Measurements from ENCODE around the gene DHX30. TPM values are rescaled to one million over a fixed set of nuclear protein-coding genes. Genes with fewer than 3 reads are reported as not detected.

Gene DHX30
- total and polyA plus RNA-seq, 9 donors, result 19.5 to 66.8 (median 55.1) TPM

- Histone ChIP-seq H3K9me3 (no peaks in the 10 kb centered on the region), H3K27me3 (no peaks in the 10 kb centered on the region), H3K4me1 (ENCODE audit: insufficient read depth) (peaks cover 6% of the 10 kb centered on the region), H3K4me3 (peak overlapping the region; percentile 88), H3K27ac (peak overlapping the region; percentile 88 to 94), H3K36me3 (no peaks in the 10 kb centered on the region)
- TF ChIP-seq CTCF (IDR thresholded peaks at IDR 0.05), result no peak
- TF ChIP-seq POLR2A (IDR thresholded peaks at IDR 0.05), result no peak
- TF ChIP-seq EP300 (IDR thresholded peaks at IDR 0.05), result no peak
- WGBS, 3 donors, result 0% methylated on average over 20 of the region's 20 CpGs
- intact Hi-C loops (cut with DNase I), result no loop called here
- no peak for DNase-seq
Measured at GRCh38 chr3:47803480-47804025, 615 bp downstream of the DHX30 start.

GRCh38 chr3:47804577-47804976 lies 1.6 kb downstream of the DHX30 start:
- Histone ChIP-seq H3K27me3 (no peaks in the 10 kb centered on the region), H3K27ac (no peak overlapping the region), H3K4me1 (ENCODE audit: insufficient read depth) (peaks cover 6% of the 10 kb centered on the region), H3K36me3 (no peaks in the 10 kb centered on the region), H3K4me3 (no peak overlapping the region), H3K9me3 (no peaks in the 10 kb centered on the region)
- WGBS, 3 donors, result 58 to 70% (median 67%) methylated on average over 1 of the region's 1 CpG
- TF ChIP-seq EP300 (IDR thresholded peaks at IDR 0.05) (no peak), CTCF (IDR thresholded peaks at IDR 0.05) (no peak), POLR2A (IDR thresholded peaks at IDR 0.05) (no peak)
- intact Hi-C loops (cut with DNase I), result no loop called here
- no peak for DNase-seq

GRCh38 chr3:47813551-47814177 lies 10.7 kb downstream of the DHX30 start:
- H3K36me3 ChIP-seq, result no peaks in the 10 kb centered on the region
- DNase-seq, result no peak
- no peak overlapping the region for H3K4me3 ChIP-seq
- WGBS, 3 donors, result 52 to 66% (median 54%) methylated on average over 8 of the region's 8 CpGs
- intact Hi-C loops (cut with DNase I), result no loop called here
- H3K27ac ChIP-seq, result no peak overlapping the region
- H3K27me3 ChIP-seq, result no peaks in the 10 kb centered on the region
- no peaks in the 10 kb centered on the region for H3K9me3 ChIP-seq
- TF ChIP-seq EP300 (IDR thresholded peaks at IDR 0.05) (no peak), POLR2A (IDR thresholded peaks at IDR 0.05) (no peak), CTCF (IDR thresholded peaks at IDR 0.05) (no peak)
- H3K4me1 ChIP-seq (ENCODE audit: insufficient read depth), result peaks cover 4% of the 10 kb centered on the region

GRCh38 chr3:47817609-47818008 lies 14.7 kb downstream of the DHX30 start:
- no peaks in the 10 kb centered on the region for H3K36me3 ChIP-seq
- intact Hi-C loops (cut with DNase I), result no loop called here
- TF ChIP-seq CTCF (IDR thresholded peaks at IDR 0.05) (no peak), POLR2A (IDR thresholded peaks at IDR 0.05) (no peak), EP300 (IDR thresholded peaks at IDR 0.05) (no peak)
- peaks cover 4% of the 10 kb centered on the region for H3K4me1 ChIP-seq (ENCODE audit: insufficient read depth)
- no peak overlapping the region for H3K27ac ChIP-seq
- WGBS, 3 donors, result 89 to 93% (median 89%) methylated on average over 7 of the region's 7 CpGs
- DNase-seq, result no peak
- H3K9me3 ChIP-seq, result no peaks in the 10 kb centered on the region
- no peaks in the 10 kb centered on the region for H3K27me3 ChIP-seq
- no peak overlapping the region for H3K4me3 ChIP-seq

Measured in ovary (tissue), 9 donors.